HEK293 (cell line): ENCODE data around the gene JCAD.

Experiments
- CTCF ChIP-seq: fragments of 450-650 bp; formaldehyde crosslinking; IDR thresholded peaks from 2 replicates; pipeline ENCODE4 v1.5.1; 2016; ENCODE audit warnings: missing biosample characterization, missing genetic modification characterization
- HIC1 ChIP-seq: fragments of 450-650 bp; formaldehyde crosslinking; IDR thresholded peaks from 2 replicates; pipeline ENCODE4 v1.5.1; 2016; ENCODE audit warnings: missing biosample characterization, missing genetic modification characterization
- INSM2 ChIP-seq: fragments of 450-650 bp; formaldehyde crosslinking; IDR thresholded peaks from 2 replicates; pipeline ENCODE4 v1.5.1; 2016; ENCODE audit warnings: missing biosample characterization, missing genetic modification characterization
- KLF17 ChIP-seq: fragments of 450-650 bp; formaldehyde crosslinking; IDR thresholded peaks from 2 replicates; pipeline ENCODE4 v1.5.1; 2016; ENCODE audit warnings: missing biosample characterization, missing genetic modification characterization
- SP7 ChIP-seq: fragments of 450-650 bp; formaldehyde crosslinking; IDR thresholded peaks from 2 replicates; pipeline ENCODE4 v1.5.1; 2016; ENCODE audit warnings: missing biosample characterization, missing genetic modification characterization
- ZBTB1 ChIP-seq: fragments of 450-650 bp; formaldehyde crosslinking; IDR thresholded peaks from 2 replicates; pipeline ENCODE4 v1.5.1; 2016; ENCODE audit warnings: missing biosample characterization, missing genetic modification characterization
- ZBTB21 ChIP-seq: fragments of 450-650 bp; formaldehyde crosslinking; IDR thresholded peaks from 2 replicates; pipeline ENCODE4 v1.5.1; 2017; ENCODE audit warnings: missing biosample characterization, missing genetic modification characterization
- ZNF121 ChIP-seq: fragments of 450-650 bp; formaldehyde crosslinking; IDR thresholded peaks from 2 replicates; pipeline ENCODE4 v1.5.1; 2016; ENCODE audit warnings: missing biosample characterization, missing genetic modification characterization

GRCh38 chr10:30013757-30014156 is 45.6 kb downstream of the JCAD start:
- TF ChIP-seq ZBTB1 (no peak), INSM2 (tag by site-specific recombination) (no peak), ZNF121 (tag by site-specific recombination) (no peak), CTCF (tag by site-specific recombination) (no peak), HIC1 (tag by site-specific recombination) (no peak), ZBTB21 (tag by site-specific recombination) (no peak), KLF17 (tag by site-specific recombination) (no peak), SP7 (tag by site-specific recombination) (no peak)
